ENCODE measurements around the gene C18orf54. TPM values are rescaled to one million over a fixed set of nuclear protein-coding genes. Genes with fewer than 3 reads are reported as not detected.

The C18orf54 gene
- total RNA-seq, 1 donor from 2014 or later, result 1.7 TPM

DNA sequence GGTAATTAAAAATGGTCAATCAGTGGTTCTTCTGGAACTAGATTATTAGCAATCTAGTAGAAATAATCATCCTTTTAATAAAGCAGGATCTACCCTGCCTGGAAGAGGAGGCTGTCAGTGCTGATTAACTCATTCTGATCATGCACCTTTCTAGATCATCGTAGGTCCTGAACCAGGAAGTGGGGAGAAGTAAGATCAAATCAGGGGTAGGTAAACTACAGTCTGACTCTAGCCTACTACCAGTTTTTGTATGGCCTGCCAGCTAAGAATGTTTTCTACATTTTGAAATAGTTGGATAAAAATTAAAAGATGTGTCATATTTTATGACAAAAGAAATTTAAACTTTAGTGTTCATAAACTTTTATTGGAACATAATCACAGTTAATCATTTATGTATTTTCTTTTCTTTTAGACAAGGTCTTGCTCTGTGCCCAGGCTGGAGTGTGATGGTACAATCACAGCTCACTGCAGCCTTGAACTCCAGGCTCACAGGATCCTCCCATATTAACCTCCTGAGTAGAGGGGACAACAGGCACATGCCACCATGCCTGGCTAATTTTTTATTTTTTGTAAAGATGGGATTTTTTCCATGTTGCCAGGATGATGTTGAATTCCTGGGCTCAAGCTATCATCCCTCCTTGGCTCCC is 36.1 kb downstream of the C18orf54 start:
- H3K36me3 ChIP-seq, result no peaks in the 10 kb centered on the region
- no peak overlapping the region for H3K27ac ChIP-seq
- no peaks in the 10 kb centered on the region for H3K4me1 ChIP-seq
- no peaks in the 10 kb centered on the region for H3K27me3 ChIP-seq
- H3K4me3 ChIP-seq, result no peak overlapping the region
- intact Hi-C loops (cut with DNase I), result no loop called here
- no peak for DNase-seq (ENCODE audit: extremely low spot score in 2 of 2)
- H3K9me3 ChIP-seq, result no peaks in the 10 kb centered on the region
- TF ChIP-seq, protein P1, sequence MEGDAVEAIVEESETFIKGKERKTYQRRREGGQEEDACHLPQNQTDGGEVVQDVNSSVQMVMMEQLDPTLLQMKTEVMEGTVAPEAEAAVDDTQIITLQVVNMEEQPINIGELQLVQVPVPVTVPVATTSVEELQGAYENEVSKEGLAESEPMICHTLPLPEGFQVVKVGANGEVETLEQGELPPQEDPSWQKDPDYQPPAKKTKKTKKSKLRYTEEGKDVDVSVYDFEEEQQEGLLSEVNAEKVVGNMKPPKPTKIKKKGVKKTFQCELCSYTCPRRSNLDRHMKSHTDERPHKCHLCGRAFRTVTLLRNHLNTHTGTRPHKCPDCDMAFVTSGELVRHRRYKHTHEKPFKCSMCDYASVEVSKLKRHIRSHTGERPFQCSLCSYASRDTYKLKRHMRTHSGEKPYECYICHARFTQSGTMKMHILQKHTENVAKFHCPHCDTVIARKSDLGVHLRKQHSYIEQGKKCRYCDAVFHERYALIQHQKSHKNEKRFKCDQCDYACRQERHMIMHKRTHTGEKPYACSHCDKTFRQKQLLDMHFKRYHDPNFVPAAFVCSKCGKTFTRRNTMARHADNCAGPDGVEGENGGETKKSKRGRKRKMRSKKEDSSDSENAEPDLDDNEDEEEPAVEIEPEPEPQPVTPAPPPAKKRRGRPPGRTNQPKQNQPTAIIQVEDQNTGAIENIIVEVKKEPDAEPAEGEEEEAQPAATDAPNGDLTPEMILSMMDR (IDR thresholded peaks at IDR 0.05), result no peak
- no peak for TF ChIP-seq POLR2A (IDR thresholded peaks at IDR 0.05)
- no peak for TF ChIP-seq POLR2AphosphoS5 (IDR thresholded peaks at IDR 0.05; ENCODE audit: insufficient read depth in 1 of 2, low read depth in 1 of 2)

DNA sequence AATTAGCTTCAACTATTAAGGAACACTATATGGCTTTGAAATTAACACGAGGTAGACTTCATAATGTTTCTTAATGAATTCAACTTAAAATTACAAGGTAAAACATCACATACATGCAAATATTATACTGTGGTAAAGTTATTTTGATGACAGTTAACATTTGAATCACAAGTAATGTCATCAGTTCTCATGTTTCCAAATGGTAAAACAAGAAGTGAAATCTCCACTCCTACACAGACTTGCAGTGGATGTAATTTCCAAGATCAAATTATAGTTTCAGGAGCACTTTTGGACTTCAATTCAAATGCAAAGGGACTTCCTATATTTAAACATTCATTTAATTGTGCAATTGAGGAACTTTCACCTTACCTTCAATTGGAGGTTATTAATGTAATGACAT is 39.1 kb downstream of the C18orf54 start:
- H3K4me1 ChIP-seq, result no peaks in the 10 kb centered on the region
- intact Hi-C loops (cut with DNase I), result no loop called here
- DNase-seq (ENCODE audit: extremely low spot score in 2 of 2), result no peak
- no peak overlapping the region for H3K4me3 ChIP-seq
- no peak overlapping the region for H3K27ac ChIP-seq
- no peaks in the 10 kb centered on the region for H3K36me3 ChIP-seq
- TF ChIP-seq POLR2AphosphoS5 (IDR thresholded peaks at IDR 0.05; ENCODE audit: insufficient read depth in 1 of 2, low read depth in 1 of 2) (no peak), POLR2A (IDR thresholded peaks at IDR 0.05) (no peak)
- TF ChIP-seq, protein P1 (IDR thresholded peaks at IDR 0.05), result no peak
- H3K27me3 ChIP-seq, result no peaks in the 10 kb centered on the region
- no peaks in the 10 kb centered on the region for H3K9me3 ChIP-seq

- no peaks in the 10 kb centered on the region for H3K27me3 ChIP-seq
- TF ChIP-seq POLR2A (IDR thresholded peaks at IDR 0.05) (no peak), POLR2AphosphoS5 (IDR thresholded peaks at IDR 0.05; ENCODE audit: insufficient read depth in 1 of 2, low read depth in 1 of 2) (no peak)
- TF ChIP-seq, protein P1 (IDR thresholded peaks at IDR 0.05), result no peak
- DNase-seq (ENCODE audit: extremely low spot score in 2 of 2), result no peak
- no peak overlapping the region for H3K4me3 ChIP-seq
- H3K4me1 ChIP-seq, result no peaks in the 10 kb centered on the region
- no peak overlapping the region for H3K27ac ChIP-seq
- intact Hi-C loops (cut with DNase I), result no loop called here
- no peaks in the 10 kb centered on the region for H3K9me3 ChIP-seq
- no peaks in the 10 kb centered on the region for H3K36me3 ChIP-seq
Observed at GRCh38 chr18:54405290-54405689, 47.6 kb downstream of the C18orf54 start.

DNA sequence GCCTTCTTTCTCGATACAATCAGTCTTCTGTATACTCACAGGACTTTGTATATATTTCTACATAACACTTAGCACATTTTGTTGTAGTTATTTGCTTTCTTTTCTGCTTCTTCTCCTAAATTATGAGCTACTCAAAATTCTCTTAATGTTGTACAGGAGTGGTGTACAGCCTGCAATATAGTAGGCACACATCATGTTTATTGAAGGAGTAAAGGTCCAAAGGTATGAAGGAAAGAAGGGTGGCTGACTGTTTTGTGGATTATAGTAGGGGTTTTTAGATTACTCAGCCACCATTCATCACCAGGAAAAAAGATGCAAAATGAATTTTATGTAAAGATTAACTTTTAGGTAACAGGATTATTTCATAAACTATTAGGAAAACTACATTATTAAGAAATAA is 54.1 kb downstream of the C18orf54 start:
- H3K27me3 ChIP-seq, result no peaks in the 10 kb centered on the region
- no peak overlapping the region for H3K4me3 ChIP-seq
- DNase-seq (ENCODE audit: extremely low spot score in 2 of 2), result no peak
- intact Hi-C loops (cut with DNase I), result no loop called here
- no peak overlapping the region for H3K27ac ChIP-seq
- H3K4me1 ChIP-seq, result no peaks in the 10 kb centered on the region
- no peak for TF ChIP-seq POLR2A (IDR thresholded peaks at IDR 0.05)
- TF ChIP-seq, protein P1 (IDR thresholded peaks at IDR 0.05), result no peak
- H3K36me3 ChIP-seq, result no peaks in the 10 kb centered on the region
- no peaks in the 10 kb centered on the region for H3K9me3 ChIP-seq

DNA sequence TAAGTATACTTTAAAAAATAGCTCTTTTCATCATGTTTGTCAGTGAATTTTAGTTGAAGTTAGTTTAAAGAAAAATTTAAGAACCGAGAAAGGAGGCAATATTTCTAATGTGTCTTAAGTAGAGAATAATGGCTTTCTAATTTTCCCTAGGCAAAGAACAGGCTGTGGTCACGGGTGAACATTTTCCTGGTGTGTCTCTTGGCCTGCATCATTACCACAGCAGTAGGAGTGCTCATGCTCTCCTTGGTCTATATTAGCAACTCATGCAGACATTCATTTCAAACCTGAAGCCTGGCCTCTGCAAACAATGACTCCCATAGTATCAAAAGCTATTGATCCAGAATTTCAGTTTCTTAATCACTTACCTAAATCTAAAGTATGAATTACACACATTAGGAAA is 57.4 kb downstream of the C18orf54 start:
- TF ChIP-seq, protein P1 (IDR thresholded peaks at IDR 0.05), result no peak
- no peak for TF ChIP-seq POLR2A (IDR thresholded peaks at IDR 0.05)
- no peak for TF ChIP-seq POLR2AphosphoS5 (IDR thresholded peaks at IDR 0.05; ENCODE audit: insufficient read depth in 1 of 2, low read depth in 1 of 2)
- H3K27me3 ChIP-seq, result no peaks in the 10 kb centered on the region
- DNase-seq (ENCODE audit: extremely low spot score in 2 of 2), result no peak

More for the DNA sequence above, 57.4 kb downstream of the C18orf54 start:
- intact Hi-C loops (cut with DNase I), result no loop called here
- no peaks in the 10 kb centered on the region for H3K4me1 ChIP-seq
- no peaks in the 10 kb centered on the region for H3K9me3 ChIP-seq
- H3K27ac ChIP-seq, result no peak overlapping the region
- no peak overlapping the region for H3K4me3 ChIP-seq
- H3K36me3 ChIP-seq, result no peaks in the 10 kb centered on the region
